Mesendoderm (in vitro differentiated cells): ENCODE measurements around the gene PTH2.
A peak's percentile ranks its signal among the peaks of the same experiment; 100 is the strongest.

ENCODE experiments used
- DNase-seq: peaks from one replicate; pipeline ENCODE4 v3.0.0; 2013
- H2AK5ac ChIP-seq: 2 replicates; pipeline ENCODE4 v1.6.1; 2013; ENCODE audit warnings: low read length, inconsistent platforms
- H2BK120ac ChIP-seq: 2 replicates; pipeline ENCODE4 v1.6.1; 2013; ENCODE audit warnings: low read depth, mild to moderate bottlenecking, low read length, moderate library complexity, mixed read lengths
- H2BK15ac ChIP-seq: replicated peaks from 2 replicates; pipeline ENCODE4 v1.6.1; 2013; ENCODE audit warnings: low read depth, mild to moderate bottlenecking, moderate library complexity
- H2BK5ac ChIP-seq: 2 replicates; pipeline ENCODE4 v1.6.1; 2013; ENCODE audit warnings: low read length, inconsistent platforms
- H3K18ac ChIP-seq: 2 replicates; pipeline ENCODE4 v1.6.1; 2013; ENCODE audit warnings: mild to moderate bottlenecking, low read length, mixed read lengths
- H3K23ac ChIP-seq: one replicate; pipeline ENCODE4 v1.6.1; 2013; ENCODE audit warnings: low read length
- H3K27ac ChIP-seq: 2 replicates; pipeline ENCODE4 v1.5.1; 2013; ENCODE audit warnings: low read depth, mild to moderate bottlenecking, inconsistent platforms, low read length, moderate library complexity
- H3K27me3 ChIP-seq: 2 replicates; pipeline ENCODE4 v1.6.1; 2013; ENCODE audit warnings: low read length, control low read depth, mild to moderate bottlenecking, inconsistent platforms; ENCODE audit not compliant: insufficient read depth, poor library complexity
- H3K36me3 ChIP-seq: 2 replicates; pipeline ENCODE4 v1.6.1; 2013; ENCODE audit warnings: low read length, inconsistent platforms; ENCODE audit not compliant: control insufficient read depth, insufficient read depth
- H3K4ac ChIP-seq: one replicate; pipeline ENCODE4 v1.6.1; 2013; ENCODE audit warnings: low read depth, mild to moderate bottlenecking, low read length, moderate library complexity
- H3K4me1 ChIP-seq: 2 replicates; pipeline ENCODE4 v1.6.1; 2013; ENCODE audit warnings: low read depth, low read length, inconsistent platforms; ENCODE audit not compliant: control insufficient read depth
- H3K4me2 ChIP-seq: 2 replicates; pipeline ENCODE4 v1.6.1; 2013; ENCODE audit warnings: low read length
- H3K4me3 ChIP-seq: 2 replicates; pipeline ENCODE4 v1.5.1; 2013; ENCODE audit warnings: mild to moderate bottlenecking, low read length
- H3K56ac ChIP-seq: one replicate; pipeline ENCODE4 v1.6.1; 2013; ENCODE audit warnings: low read length
- H3K79me1 ChIP-seq: 2 replicates; pipeline ENCODE4 v1.6.1; 2013; ENCODE audit warnings: low read length, inconsistent platforms
- H3K79me2 ChIP-seq: 2 replicates; pipeline ENCODE4 v1.6.1; 2013; ENCODE audit warnings: mild to moderate bottlenecking, low read length; ENCODE audit not compliant: control insufficient read depth, insufficient read depth
- H3K9ac ChIP-seq: 2 replicates; pipeline ENCODE4 v1.6.1; 2013; ENCODE audit warnings: low read length, inconsistent platforms
- H4K5ac ChIP-seq: one replicate; pipeline ENCODE4 v1.6.1; 2013; ENCODE audit warnings: low read length
- H4K8ac ChIP-seq: one replicate; pipeline ENCODE4 v1.6.1; 2013; ENCODE audit warnings: low read depth, mild to moderate bottlenecking, control low read depth, low read length, moderate library complexity
- WGBS: extraction: QIAGEN DNeasy Blood & Tissue Kit; methylation state at CpG from one replicate; pipeline ENCODE4 v1.1.7; 2013; ENCODE audit warnings: low lambda C conversion rate, missing lambda C conversion rate; ENCODE audit not compliant: insufficient coverage; ENCODE audit errors: extremely low coverage; 5-methylcytosine and 5-hydroxymethylcytosine counted together

Gene PTH2

DNA sequence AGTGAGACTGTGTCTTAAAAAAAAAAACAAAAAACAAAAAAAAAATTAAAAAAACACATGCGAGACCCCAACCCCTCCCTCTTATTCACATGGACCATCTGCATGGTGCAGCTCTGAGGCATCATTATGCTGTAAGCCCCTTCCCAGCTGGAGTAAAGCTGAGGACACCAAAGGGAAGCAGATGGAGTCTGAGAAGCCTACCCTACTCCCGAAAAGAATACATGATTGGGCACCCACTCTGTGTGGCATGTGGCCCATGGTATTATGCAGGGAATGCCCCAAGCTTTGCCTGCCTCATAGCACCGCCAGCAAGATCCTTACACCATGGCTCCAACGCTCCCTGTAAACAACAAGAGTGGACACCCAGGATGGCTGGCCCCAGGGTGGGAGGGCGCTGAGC lies 4.7 kb downstream of the PTH2 start:
- peaks cover 22% of the 10 kb centered on the region for H3K27me3 ChIP-seq
- H3K79me1 ChIP-seq: no peaks in the 10 kb centered on the region
- H3K56ac ChIP-seq: no peak overlapping the region
- H3K4ac ChIP-seq: no peak overlapping the region
- H3K79me2 ChIP-seq: no peaks in the 10 kb centered on the region
- no peak overlapping the region for H2BK5ac ChIP-seq
- no peak for DNase-seq
- no peak overlapping the region for H3K18ac ChIP-seq
- no peak overlapping the region for H2BK15ac ChIP-seq
- no peak overlapping the region for H3K4me2 ChIP-seq
- no peaks in the 10 kb centered on the region for H3K36me3 ChIP-seq
- no peak overlapping the region for H4K8ac ChIP-seq
- no peaks in the 10 kb centered on the region for H3K4me1 ChIP-seq
- H3K27ac ChIP-seq: no peak overlapping the region
- H2AK5ac ChIP-seq: no peak overlapping the region
- H4K5ac ChIP-seq: no peak overlapping the region
- H3K9ac ChIP-seq: no peak overlapping the region
- no peak overlapping the region for H2BK120ac ChIP-seq
- H3K23ac ChIP-seq: no peak overlapping the region
- no peak overlapping the region for H3K4me3 ChIP-seq
- WGBS: no CpG with 5 or more reads among the region's 5 CpGs

DNA sequence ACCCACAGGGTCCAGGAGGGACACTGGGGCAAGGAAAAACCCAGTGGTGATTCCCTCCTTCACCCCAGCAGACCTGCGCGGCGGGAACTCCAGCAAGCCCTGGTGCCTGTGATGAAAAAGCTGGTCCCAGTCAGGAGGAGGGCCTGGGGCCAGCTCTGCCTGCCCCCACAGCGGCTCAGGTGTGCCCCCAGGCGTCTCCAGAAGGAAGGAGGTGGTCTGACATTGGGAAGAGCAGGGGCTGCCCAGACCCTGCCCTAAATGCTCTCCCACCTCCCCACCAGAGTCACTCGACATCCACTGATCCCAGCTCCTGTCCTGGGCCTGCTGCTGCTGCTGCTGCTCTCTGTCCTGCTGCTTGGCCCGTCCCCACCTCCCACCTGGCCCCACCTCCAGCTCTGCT lies 6.2 kb downstream of the PTH2 start:
- Histone ChIP-seq H3K4me2 (no peak overlapping the region), H2AK5ac (no peak overlapping the region), H3K56ac (no peak overlapping the region), H3K4ac (no peak overlapping the region), H4K8ac (no peak overlapping the region), H2BK5ac (no peak overlapping the region), H2BK120ac (no peak overlapping the region), H3K18ac (no peak overlapping the region), H3K4me3 (no peak overlapping the region), H3K27ac (no peak overlapping the region), H3K4me1 (peaks cover 4% of the 10 kb centered on the region), H3K79me2 (no peaks in the 10 kb centered on the region), H3K9ac (no peak overlapping the region), H3K36me3 (no peaks in the 10 kb centered on the region), H3K23ac (no peak overlapping the region), H4K5ac (no peak overlapping the region), H3K27me3 (peaks cover 7% of the 10 kb centered on the region), H2BK15ac (no peak overlapping the region), H3K79me1 (no peaks in the 10 kb centered on the region)
- WGBS: no CpG with 5 or more reads among the region's 7 CpGs
- no peak for DNase-seq

DNA sequence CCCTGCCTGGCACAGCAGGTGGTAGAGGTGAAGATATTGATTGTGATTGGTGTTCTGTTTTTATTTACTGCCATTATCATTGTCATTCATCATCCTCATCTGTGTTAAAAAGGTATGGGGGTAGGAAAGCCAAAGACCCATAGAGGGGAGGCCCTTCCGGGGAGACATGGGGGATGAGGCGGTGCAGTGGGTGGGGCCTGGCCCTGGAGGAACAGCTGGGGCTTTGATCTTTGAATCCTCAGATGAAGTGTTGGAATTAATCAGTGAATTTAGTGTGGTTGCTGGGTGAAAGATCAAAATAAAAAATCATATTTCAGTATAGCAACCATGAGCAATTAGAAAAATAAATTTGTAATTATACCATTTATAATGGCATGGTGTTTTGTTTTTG lies 7.4 kb downstream of the PTH2 start:
- no peak overlapping the region for H3K4ac ChIP-seq
- no peak overlapping the region for H3K18ac ChIP-seq
- H3K4me3 ChIP-seq: no peak overlapping the region
- no peak overlapping the region for H2BK120ac ChIP-seq
- H3K79me1 ChIP-seq: no peaks in the 10 kb centered on the region
- no peak overlapping the region for H3K56ac ChIP-seq
- no peak overlapping the region for H4K5ac ChIP-seq
- no peak overlapping the region for H3K9ac ChIP-seq
- no peak overlapping the region for H2AK5ac ChIP-seq
- no CpG with 5 or more reads among the region's 2 CpGs for WGBS
- no peak overlapping the region for H3K23ac ChIP-seq
- H3K79me2 ChIP-seq: no peaks in the 10 kb centered on the region
- H3K27ac ChIP-seq: no peak overlapping the region
- peaks cover 4% of the 10 kb centered on the region for H3K4me1 ChIP-seq
- H3K36me3 ChIP-seq: no peaks in the 10 kb centered on the region
- H4K8ac ChIP-seq: no peak overlapping the region
- H2BK15ac ChIP-seq: no peak overlapping the region
- H2BK5ac ChIP-seq: no peak overlapping the region
- no peak for DNase-seq
- no peaks in the 10 kb centered on the region for H3K27me3 ChIP-seq
- no peak overlapping the region for H3K4me2 ChIP-seq

DNA sequence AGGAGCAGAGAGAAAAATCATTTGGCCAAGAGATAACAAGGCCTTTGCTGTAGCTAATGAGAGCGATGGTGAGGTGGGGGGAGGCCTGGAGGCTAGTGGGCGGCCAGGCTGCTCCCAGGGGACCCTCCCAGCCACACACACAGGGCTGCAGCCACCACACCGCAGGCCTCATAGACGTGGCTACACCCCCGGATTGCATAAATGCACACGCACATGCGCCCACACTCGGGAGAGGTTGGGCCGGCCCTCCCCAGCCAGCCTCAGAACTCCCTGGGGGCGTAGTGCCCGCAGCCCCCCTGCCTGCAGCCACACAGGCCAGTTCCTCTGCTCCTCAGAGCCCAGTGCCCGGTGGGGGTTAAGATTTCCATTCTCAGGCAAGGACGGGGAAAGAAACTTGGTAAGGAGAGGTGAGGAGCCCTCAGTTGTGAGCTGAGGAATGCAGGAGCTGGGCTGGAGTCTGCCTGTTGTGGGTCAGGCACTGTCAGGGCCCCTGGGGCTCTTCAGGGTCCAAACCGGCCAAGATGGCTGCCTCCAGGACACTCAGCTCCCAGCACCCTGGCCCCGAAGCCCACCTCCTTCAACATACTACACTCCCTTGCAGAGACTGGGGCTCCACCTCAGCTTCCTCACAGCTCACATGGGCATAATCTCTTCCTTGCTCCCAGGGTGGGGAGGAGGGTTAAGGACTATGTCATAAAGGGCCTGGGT lies 8.0 kb downstream of the PTH2 start:
- WGBS: no CpG with 5 or more reads among the region's 15 CpGs
- peak overlapping the region; percentile 24 for H3K23ac ChIP-seq
- no peak overlapping the region for H3K4me2 ChIP-seq
- H3K9ac ChIP-seq: no peak overlapping the region
- H3K4ac ChIP-seq: no peak overlapping the region
- H2BK5ac ChIP-seq: no peak overlapping the region
- no peaks in the 10 kb centered on the region for H3K79me2 ChIP-seq
- no peak overlapping the region for H2BK15ac ChIP-seq
- no peak for DNase-seq
- H3K27ac ChIP-seq: no peak overlapping the region
- no peak overlapping the region for H3K56ac ChIP-seq
- H3K27me3 ChIP-seq: no peaks in the 10 kb centered on the region
- no peak overlapping the region for H2AK5ac ChIP-seq
- peaks cover 4% of the 10 kb centered on the region for H3K4me1 ChIP-seq
- no peak overlapping the region for H4K5ac ChIP-seq
- H3K36me3 ChIP-seq: no peaks in the 10 kb centered on the region
- H3K4me3 ChIP-seq: no peak overlapping the region
- no peaks in the 10 kb centered on the region for H3K79me1 ChIP-seq
- H2BK120ac ChIP-seq: no peak overlapping the region
- H4K8ac ChIP-seq: no peak overlapping the region
- H3K18ac ChIP-seq: no peak overlapping the region

DNA sequence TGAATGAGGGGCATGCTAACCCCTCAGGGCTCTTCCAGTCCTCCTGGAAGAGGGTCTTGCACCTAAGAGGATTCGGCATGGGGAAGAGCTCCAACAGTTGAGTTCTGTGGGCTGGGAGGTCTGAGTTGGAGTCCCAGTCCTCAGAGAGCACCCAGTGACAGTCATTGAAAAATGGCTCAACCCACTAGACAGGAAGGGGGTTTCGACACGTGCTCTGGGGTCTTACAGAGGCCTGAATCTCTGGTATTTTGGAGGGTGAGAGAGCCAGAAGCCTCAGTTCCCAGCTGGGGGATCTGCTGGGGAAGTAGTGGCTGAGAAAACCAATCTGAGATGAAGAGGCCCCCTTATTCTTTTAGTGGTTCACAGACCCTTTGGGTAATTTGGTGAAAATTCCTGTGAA lies 9.0 kb downstream of the PTH2 start:
- H3K4ac ChIP-seq: no peak overlapping the region

DNA sequence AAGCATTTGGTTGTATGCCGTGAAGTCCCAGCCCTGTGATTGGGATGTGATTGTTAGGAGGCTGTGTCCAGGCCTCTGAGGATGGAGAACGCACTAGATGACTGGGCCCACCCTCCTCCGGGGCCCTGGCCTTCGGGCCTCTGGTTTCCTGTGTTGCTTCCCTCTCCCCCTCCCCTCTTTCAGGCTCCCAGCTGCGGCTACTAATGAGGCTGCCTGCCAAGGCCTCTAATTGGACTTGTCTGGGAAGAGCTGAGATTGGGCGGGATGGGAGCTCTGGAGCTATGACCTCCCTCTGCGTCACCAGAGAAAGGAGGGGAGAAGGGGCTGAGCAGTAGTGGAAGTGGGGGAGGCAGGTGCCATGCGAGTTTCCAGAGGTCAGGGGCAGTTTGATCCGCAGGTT lies 9.9 kb downstream of the PTH2 start:
- H3K18ac ChIP-seq: no peak overlapping the region
- no peak overlapping the region for H2BK15ac ChIP-seq
- H3K79me1 ChIP-seq: no peaks in the 10 kb centered on the region
- no peaks in the 10 kb centered on the region for H3K36me3 ChIP-seq
- H3K4ac ChIP-seq: no peak overlapping the region
- H3K9ac ChIP-seq: peak overlapping the region; percentile 17
- no peak overlapping the region for H2BK120ac ChIP-seq
- no CpG with 5 or more reads among the region's 9 CpGs for WGBS
- H4K5ac ChIP-seq: no peak overlapping the region
- DNase-seq: peak; percentile 63
- H3K4me3 ChIP-seq: no peak overlapping the region
- no peak overlapping the region for H3K4me2 ChIP-seq
- H3K27me3 ChIP-seq: no peaks in the 10 kb centered on the region
- H3K27ac ChIP-seq: peak overlapping the region; percentile 1
- H4K8ac ChIP-seq: no peak overlapping the region
- H2BK5ac ChIP-seq: no peak overlapping the region
- H3K23ac ChIP-seq: no peak overlapping the region
- H2AK5ac ChIP-seq: no peak overlapping the region
- peak overlapping the region; percentile 63 for H3K56ac ChIP-seq
- H3K4me1 ChIP-seq: peaks cover 4% of the 10 kb centered on the region
- H3K79me2 ChIP-seq: no peaks in the 10 kb centered on the region

More for the DNA sequence above, 9.0 kb downstream of the PTH2 start:
- Histone ChIP-seq H3K4me2 (no peak overlapping the region), H2AK5ac (no peak overlapping the region), H3K4me3 (no peak overlapping the region), H3K9ac (no peak overlapping the region), H3K27me3 (no peaks in the 10 kb centered on the region), H2BK120ac (no peak overlapping the region), H3K56ac (no peak overlapping the region), H3K79me1 (no peaks in the 10 kb centered on the region), H3K27ac (no peak overlapping the region), H3K79me2 (no peaks in the 10 kb centered on the region), H3K18ac (no peak overlapping the region), H3K23ac (no peak overlapping the region), H4K8ac (no peak overlapping the region), H2BK5ac (no peak overlapping the region), H3K4me1 (peaks cover 4% of the 10 kb centered on the region), H4K5ac (no peak overlapping the region), H3K36me3 (no peaks in the 10 kb centered on the region), H2BK15ac (no peak overlapping the region)
- no peak for DNase-seq
- WGBS: no CpG with 5 or more reads among the region's 3 CpGs
